NCI-H1436 treated with DMSO at 0.1 percent for 48 hours (cell line): Measurements from ENCODE around the gene MMUT.
A peak's percentile ranks its signal among the peaks of the same experiment; 100 is the strongest.
"Not testable (repeated sequence)": the region's sequence is repeated elsewhere in the genome, so short reads cannot be mapped to it uniquely, and the experiment has no call there.

Experiments
- DNase-seq: peaks from one replicate; lab custom pipeline; 2025; lab: John Stamatoyannopoulos, UW

MMUT gene

GRCh38 chr6:49423817-49424216 lies 39.2 kb downstream of the MMUT start:
- no peak for DNase-seq

- DNase-seq = no peak
These were observed 46.9 kb downstream of the MMUT start for GRCh38 chr6:49416195-49416594.

- DNase-seq = no peak
These were observed 47.7 kb downstream of the MMUT start for GRCh38 chr6:49415358-49415757.

GRCh38 chr6:49410564-49410963 lies 52.5 kb downstream of the MMUT start:
- no peak for DNase-seq

- peak; percentile 14 for DNase-seq
These were observed 53.0 kb downstream of the MMUT start for GRCh38 chr6:49409951-49410542.

GRCh38 chr6:49406250-49406970 lies 56.6 kb downstream of the MMUT start:
- DNase-seq = no peak

GRCh38 chr6:49401063-49401462 lies 62.0 kb downstream of the MMUT start:
- DNase-seq = no peak

- DNase-seq = not testable (repeated sequence)
These were observed 76.2 kb downstream of the MMUT start for GRCh38 chr6:49386667-49387508.

GRCh38 chr6:49384904-49385303 lies 78.1 kb downstream of the MMUT start:
- no peak for DNase-seq
